Neural cell (in vitro differentiated cells): ENCODE data around the gene KIAA1191. TPM values are rescaled to one million over a fixed set of nuclear protein-coding genes. Genes with fewer than 3 reads are reported as not detected.

ENCODE experiments used
- H2AFZ ChIP-seq: fragments of 200-600, 300-800 bp; sonication (generic), shearing (Covaris generic); 2 replicates; pipeline ENCODE4 v1.6.0; 2014; ENCODE audit warnings: low read depth, mild to moderate bottlenecking, antibody characterized with exemption, low read length, moderate library complexity
- H3F3A ChIP-seq: fragments of 200-600 bp; shearing (Covaris generic); 2 replicates; pipeline ENCODE4 v1.6.1; 2016; ENCODE audit warnings: mild to moderate bottlenecking, moderate library complexity, mixed read lengths, antibody characterized with exemption, low read length; ENCODE audit not compliant: insufficient read depth, poor library complexity, severe bottlenecking
- H3K27ac ChIP-seq: fragments of 200-600, 300-800 bp; sonication (generic), shearing (Covaris generic); 2 replicates; pipeline ENCODE4 v1.5.1; 2014; ENCODE audit warnings: mild to moderate bottlenecking, low read length, moderate library complexity
- H3K27me3 ChIP-seq: fragments of 300-800, 200-600 bp; sonication (generic), shearing (Covaris generic); 2 replicates; pipeline ENCODE4 v1.6.0; 2014; ENCODE audit warnings: mild to moderate bottlenecking, low read depth, low read length, moderate library complexity; ENCODE audit not compliant: insufficient read depth
- H3K36me3 ChIP-seq: fragments of 300-800, 200-600 bp; sonication (generic), shearing (Covaris generic); 2 replicates; pipeline ENCODE4 v1.5.1; 2014; ENCODE audit warnings: mild to moderate bottlenecking, antibody characterized with exemption, low read length, moderate library complexity; ENCODE audit not compliant: insufficient read depth
- H3K4me2 ChIP-seq: fragments of 300-800, 200-600 bp; sonication (generic), shearing (Covaris generic); 2 replicates; pipeline ENCODE4 v1.6.0; 2014; ENCODE audit warnings: mild to moderate bottlenecking, low read length
- H3K4me3 ChIP-seq: fragments of 300-800, 200-600 bp; sonication (generic), shearing (Covaris generic); 2 replicates; pipeline ENCODE4 v1.5.1; 2014; ENCODE audit warnings: mild to moderate bottlenecking, low read length, moderate library complexity
- H3K79me2 ChIP-seq: fragments of 200-600 bp; shearing (Covaris generic); replicated peaks from 2 replicates; pipeline ENCODE4 v1.6.0; 2014; ENCODE audit warnings: mild to moderate bottlenecking, low read length, moderate library complexity; ENCODE audit not compliant: insufficient read depth
- H3K9ac ChIP-seq: fragments of 300-800, 200-600 bp; sonication (generic), shearing (Covaris generic); 2 replicates; pipeline ENCODE4 v1.6.1; 2016; ENCODE audit warnings: mild to moderate bottlenecking, low read length, mixed read lengths
- H3K9me2 ChIP-seq: fragments of 200-600 bp; shearing (Covaris generic); 2 replicates; pipeline ENCODE4 v1.6.1; 2016; ENCODE audit warnings: mild to moderate bottlenecking, low read length, mixed read lengths; ENCODE audit not compliant: insufficient read depth
- H3K9me3 ChIP-seq: fragments of 200-600, 300-800 bp; sonication (generic), shearing (Covaris generic); 2 replicates; pipeline ENCODE4 v1.6.1; 2016; ENCODE audit warnings: mild to moderate bottlenecking, mixed run types, low read length, moderate library complexity, mixed read lengths
- H4K20me1 ChIP-seq: fragments of 200-600 bp; shearing (Covaris generic); 2 replicates; pipeline ENCODE4 v1.6.1; 2016; ENCODE audit warnings: mild to moderate bottlenecking, mixed run types; ENCODE audit not compliant: insufficient read depth
- EP300 ChIP-seq: fragments of 450-650 bp; conservative IDR thresholded peaks from 2 replicates; pipeline ENCODE4 v1.6.1; 2014; ENCODE audit warnings: antibody characterized with exemption, mild to moderate bottlenecking, moderate library complexity; ENCODE audit not compliant: poor library complexity, severe bottlenecking
- EZH2 ChIP-seq: fragments of 200-600, 300-800 bp; shearing (Covaris generic), sonication (generic); IDR thresholded peaks from 2 replicates; pipeline ENCODE4 v1.6.1; 2014; ENCODE audit warnings: antibody characterized with exemption, low read length, borderline replicate concordance, mild to moderate bottlenecking; ENCODE audit not compliant: insufficient read depth, poor library complexity, severe bottlenecking
- MXI1 ChIP-seq: fragments of 450-650 bp; conservative IDR thresholded peaks from 2 replicates; pipeline ENCODE4 v1.6.1; 2014; ENCODE audit warnings: antibody characterized with exemption, mild to moderate bottlenecking; ENCODE audit not compliant: poor library complexity, severe bottlenecking
- POLR2AphosphoS5 ChIP-seq: IDR thresholded peaks from 2 replicates; pipeline ENCODE4 v1.6.1; 2012
- RAD21 ChIP-seq: fragments of 450-650 bp; conservative IDR thresholded peaks from 2 replicates; pipeline ENCODE4 v1.6.1; 2014; ENCODE audit warnings: antibody characterized with exemption, mild to moderate bottlenecking, moderate library complexity
- SMC3 ChIP-seq: fragments of 450-650 bp; conservative IDR thresholded peaks from 2 replicates; pipeline ENCODE4 v1.6.1; 2014; ENCODE audit warnings: antibody characterized with exemption, mild to moderate bottlenecking, moderate library complexity; ENCODE audit not compliant: poor library complexity
- TAF1 ChIP-seq: IDR thresholded peaks from 2 replicates; pipeline ENCODE4 v1.6.1; 2012; ENCODE audit warnings: low read depth
- polyA plus RNA-seq: library from polyadenylated mRNA; depleted of rRNA; stranded (reverse); fragments of >200 nt; gene quantifications from 2 replicates; pipeline ENCODE4 v1.2.3, GENCODE V29; 2014
- TF ChIP-seq, protein P1 (sequence below): fragments of 450-650 bp; IDR thresholded peaks from 2 replicates; pipeline ENCODE4 v1.5.1; 2014; ENCODE audit warnings: antibody characterized with exemption, mild to moderate bottlenecking, moderate library complexity; ENCODE audit not compliant: poor library complexity, severe bottlenecking
- TF ChIP-seq, protein P2 (sequence below): IDR thresholded peaks from 2 replicates; pipeline ENCODE4 v1.6.1; 2012; ENCODE audit warnings: borderline replicate concordance

The KIAA1191 gene
- polyA plus RNA-seq, 1 donor from 2014 or later, result 137 TPM

DNA sequence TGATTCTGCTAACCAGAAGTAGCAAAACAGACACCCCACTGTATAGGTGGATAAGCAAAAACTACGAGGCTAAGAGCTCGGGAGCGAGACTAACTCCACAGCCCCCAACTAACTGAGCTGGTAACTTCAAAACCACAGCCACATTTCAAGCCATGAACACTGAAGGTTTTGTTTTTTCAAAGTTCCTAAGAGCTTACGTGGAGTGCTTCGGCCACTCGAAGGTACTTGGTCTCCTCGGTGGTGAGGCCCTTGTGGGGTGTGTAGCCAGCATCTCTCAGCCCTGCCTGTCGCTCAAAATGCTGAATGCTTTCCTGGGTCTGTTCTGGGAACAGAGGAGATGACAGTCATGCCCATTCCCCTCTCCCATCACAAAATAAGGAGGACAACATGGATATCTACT, 11.1 kb downstream of the KIAA1191 start:
- H3K9me2 ChIP-seq, result no peaks in the 10 kb centered on the region
- H3K79me2 ChIP-seq, result peaks cover 19% of the 10 kb centered on the region
- H2AFZ ChIP-seq, result no peak overlapping the region
- H3K27ac ChIP-seq, result no peak overlapping the region
- no peak overlapping the region for H3K9ac ChIP-seq
- no peaks in the 10 kb centered on the region for H4K20me1 ChIP-seq
- no peaks in the 10 kb centered on the region for H3K36me3 ChIP-seq
- H3K4me3 ChIP-seq, result no peak overlapping the region
- H3K27me3 ChIP-seq, result no peaks in the 10 kb centered on the region
- TF ChIP-seq, protein P1, sequence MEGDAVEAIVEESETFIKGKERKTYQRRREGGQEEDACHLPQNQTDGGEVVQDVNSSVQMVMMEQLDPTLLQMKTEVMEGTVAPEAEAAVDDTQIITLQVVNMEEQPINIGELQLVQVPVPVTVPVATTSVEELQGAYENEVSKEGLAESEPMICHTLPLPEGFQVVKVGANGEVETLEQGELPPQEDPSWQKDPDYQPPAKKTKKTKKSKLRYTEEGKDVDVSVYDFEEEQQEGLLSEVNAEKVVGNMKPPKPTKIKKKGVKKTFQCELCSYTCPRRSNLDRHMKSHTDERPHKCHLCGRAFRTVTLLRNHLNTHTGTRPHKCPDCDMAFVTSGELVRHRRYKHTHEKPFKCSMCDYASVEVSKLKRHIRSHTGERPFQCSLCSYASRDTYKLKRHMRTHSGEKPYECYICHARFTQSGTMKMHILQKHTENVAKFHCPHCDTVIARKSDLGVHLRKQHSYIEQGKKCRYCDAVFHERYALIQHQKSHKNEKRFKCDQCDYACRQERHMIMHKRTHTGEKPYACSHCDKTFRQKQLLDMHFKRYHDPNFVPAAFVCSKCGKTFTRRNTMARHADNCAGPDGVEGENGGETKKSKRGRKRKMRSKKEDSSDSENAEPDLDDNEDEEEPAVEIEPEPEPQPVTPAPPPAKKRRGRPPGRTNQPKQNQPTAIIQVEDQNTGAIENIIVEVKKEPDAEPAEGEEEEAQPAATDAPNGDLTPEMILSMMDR, result no peak
- TF ChIP-seq TAF1 (no peak), EP300 (no peak)
- TF ChIP-seq, protein P2, sequence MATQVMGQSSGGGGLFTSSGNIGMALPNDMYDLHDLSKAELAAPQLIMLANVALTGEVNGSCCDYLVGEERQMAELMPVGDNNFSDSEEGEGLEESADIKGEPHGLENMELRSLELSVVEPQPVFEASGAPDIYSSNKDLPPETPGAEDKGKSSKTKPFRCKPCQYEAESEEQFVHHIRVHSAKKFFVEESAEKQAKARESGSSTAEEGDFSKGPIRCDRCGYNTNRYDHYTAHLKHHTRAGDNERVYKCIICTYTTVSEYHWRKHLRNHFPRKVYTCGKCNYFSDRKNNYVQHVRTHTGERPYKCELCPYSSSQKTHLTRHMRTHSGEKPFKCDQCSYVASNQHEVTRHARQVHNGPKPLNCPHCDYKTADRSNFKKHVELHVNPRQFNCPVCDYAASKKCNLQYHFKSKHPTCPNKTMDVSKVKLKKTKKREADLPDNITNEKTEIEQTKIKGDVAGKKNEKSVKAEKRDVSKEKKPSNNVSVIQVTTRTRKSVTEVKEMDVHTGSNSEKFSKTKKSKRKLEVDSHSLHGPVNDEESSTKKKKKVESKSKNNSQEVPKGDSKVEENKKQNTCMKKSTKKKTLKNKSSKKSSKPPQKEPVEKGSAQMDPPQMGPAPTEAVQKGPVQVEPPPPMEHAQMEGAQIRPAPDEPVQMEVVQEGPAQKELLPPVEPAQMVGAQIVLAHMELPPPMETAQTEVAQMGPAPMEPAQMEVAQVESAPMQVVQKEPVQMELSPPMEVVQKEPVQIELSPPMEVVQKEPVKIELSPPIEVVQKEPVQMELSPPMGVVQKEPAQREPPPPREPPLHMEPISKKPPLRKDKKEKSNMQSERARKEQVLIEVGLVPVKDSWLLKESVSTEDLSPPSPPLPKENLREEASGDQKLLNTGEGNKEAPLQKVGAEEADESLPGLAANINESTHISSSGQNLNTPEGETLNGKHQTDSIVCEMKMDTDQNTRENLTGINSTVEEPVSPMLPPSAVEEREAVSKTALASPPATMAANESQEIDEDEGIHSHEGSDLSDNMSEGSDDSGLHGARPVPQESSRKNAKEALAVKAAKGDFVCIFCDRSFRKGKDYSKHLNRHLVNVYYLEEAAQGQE, result no peak
- no peaks in the 10 kb centered on the region for H3F3A ChIP-seq
- no peaks in the 10 kb centered on the region for H3K9me3 ChIP-seq
- H3K4me2 ChIP-seq, result no peak overlapping the region

DNA sequence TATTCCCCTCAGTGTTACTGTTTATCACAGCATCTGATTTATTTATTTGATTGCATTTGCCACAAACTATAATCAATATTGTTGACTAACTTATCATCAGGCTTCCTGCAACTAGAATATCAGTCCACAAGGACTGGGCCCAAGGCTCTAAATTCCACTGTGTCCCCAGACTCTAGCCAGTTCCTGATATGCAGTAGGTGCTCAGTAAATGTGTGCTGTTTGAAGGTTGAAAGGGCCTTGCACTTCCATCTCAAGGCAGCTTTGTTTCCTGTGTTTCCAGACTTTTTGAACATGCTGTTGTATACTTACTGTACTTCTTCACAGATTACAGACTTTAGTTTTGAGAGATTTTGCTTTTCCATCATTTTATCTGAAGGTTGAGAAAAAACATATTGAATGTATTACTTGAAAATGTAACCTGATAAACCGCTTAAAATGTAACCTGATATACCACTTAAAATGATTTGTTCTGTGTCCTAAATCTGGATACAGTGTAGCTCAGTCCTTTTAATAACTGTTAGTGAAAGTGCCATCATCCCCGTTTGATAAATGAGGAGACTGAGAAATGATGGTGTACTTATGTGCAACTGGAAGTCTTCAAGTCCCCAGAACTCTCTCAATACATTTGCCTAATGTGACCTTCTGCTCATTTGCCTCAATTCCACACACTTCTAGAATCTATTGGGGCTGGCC, 18.7 kb downstream of the KIAA1191 start:
- H3K79me2 ChIP-seq, result no peaks in the 10 kb centered on the region
- no peaks in the 10 kb centered on the region for H3K9me2 ChIP-seq
- no peak overlapping the region for H2AFZ ChIP-seq
- H3K4me2 ChIP-seq, result no peak overlapping the region
- peaks cover 4% of the 10 kb centered on the region for H3K36me3 ChIP-seq
- no peak overlapping the region for H3K9ac ChIP-seq
- H3K4me3 ChIP-seq, result no peak overlapping the region
- no peak for TF ChIP-seq MXI1
- TF ChIP-seq, protein P1, result no peak
- no peak for TF ChIP-seq EZH2
- TF ChIP-seq RAD21, result no peak
- TF ChIP-seq, protein P2, result no peak
- TF ChIP-seq TAF1, result no peak
- TF ChIP-seq EP300, result no peak
- no peak for TF ChIP-seq SMC3
- TF ChIP-seq POLR2AphosphoS5, result no peak
- H3F3A ChIP-seq, result no peaks in the 10 kb centered on the region
- H3K27ac ChIP-seq, result no peak overlapping the region
- H4K20me1 ChIP-seq, result no peaks in the 10 kb centered on the region
- H3K27me3 ChIP-seq, result no peaks in the 10 kb centered on the region
- no peaks in the 10 kb centered on the region for H3K9me3 ChIP-seq
